IMR-90 (cell line): ENCODE measurements around the gene RAD23B. TPM values are rescaled to one million over a fixed set of nuclear protein-coding genes. Genes with fewer than 3 reads are reported as not detected.

Experiments used
- ATAC-seq: fragments of 200-7000 bp; cut with Tn5 transposase; 2 replicates; pipeline ENCODE4 v1.9.1; 2020; ENCODE audit warnings: low read depth, mild to moderate bottlenecking, moderate library complexity
- BruUV-seq: library from RNA; stranded (reverse); fragments of 400-500 nt; replicated peaks from 2 replicates; lab custom pipeline; 2021; lab: Mats Ljungman, UMichigan
- CTCF ChIA-PET: fragments of 300-600 bp; formaldehyde crosslinking; extraction: SDS; loops from one replicate; lab custom pipeline; 2021; ENCODE audit warnings: antibody characterized with exemption; lab: Yijun Ruan, JAX
- POLR2A ChIA-PET: fragments of 300-600 bp; sonication (Branson Sonifier 250); formaldehyde crosslinking; loops from one replicate; lab custom pipeline; 2022; ENCODE audit warnings: antibody characterized with exemption; ENCODE audit not compliant: unreplicated experiment; lab: Charles Lee
- DNase-seq: peaks from one replicate; pipeline ENCODE4 v3.0.0; 2013
- H2AFZ ChIP-seq: replicated peaks from 2 replicates; pipeline ENCODE3; 2013; ENCODE audit warnings: low read length, mild to moderate bottlenecking; ENCODE audit not compliant: poor library complexity
- H2AK5ac ChIP-seq: 2 replicates; pipeline ENCODE4 v1.6.1; 2013; ENCODE audit warnings: low read depth, low read length, inconsistent platforms
- H2AK9ac ChIP-seq: replicated peaks from 2 replicates; pipeline ENCODE3; 2013; ENCODE audit warnings: mild to moderate bottlenecking, low read depth, low read length, moderate library complexity; ENCODE audit not compliant: poor library complexity
- H2BK120ac ChIP-seq: 2 replicates; pipeline ENCODE4 v1.6.1; 2013; ENCODE audit warnings: low read depth, low read length, inconsistent platforms
- H2BK15ac ChIP-seq: 3 replicates; pipeline ENCODE4 v1.6.1; 2013; ENCODE audit warnings: low read depth, low read length, inconsistent platforms
- H2BK20ac ChIP-seq: 2 replicates; pipeline ENCODE4 v1.6.1; 2013; ENCODE audit warnings: low read depth, mild to moderate bottlenecking, inconsistent platforms, low read length, moderate library complexity
- H2BK5ac ChIP-seq: 2 replicates; pipeline ENCODE4 v1.6.1; 2013; ENCODE audit warnings: mild to moderate bottlenecking, low read depth, low read length, inconsistent platforms; ENCODE audit not compliant: poor library complexity, severe bottlenecking
- H3K14ac ChIP-seq: replicated peaks from 2 replicates; pipeline ENCODE4 v1.6.1; 2013; ENCODE audit warnings: low read depth, low read length, inconsistent platforms
- H3K18ac ChIP-seq: 2 replicates; pipeline ENCODE4 v1.6.1; 2013; ENCODE audit warnings: low read depth, low read length, control low read depth
- H3K23ac ChIP-seq: 2 replicates; pipeline ENCODE4 v1.6.1; 2013; ENCODE audit warnings: low read depth, low read length, inconsistent platforms
- H3K27ac ChIP-seq: 2 replicates; pipeline ENCODE4 v1.5.1; 2013; ENCODE audit warnings: mild to moderate bottlenecking, control low read depth, low read length; ENCODE audit not compliant: insufficient read depth
- H3K27me3 ChIP-seq: 2 replicates; pipeline ENCODE4 v1.6.1; 2013; ENCODE audit warnings: low read length; ENCODE audit not compliant: control insufficient read depth, insufficient read depth
- H3K36me3 ChIP-seq: 2 replicates; pipeline ENCODE4 v1.6.1; 2013; ENCODE audit warnings: low read length, mixed read lengths; ENCODE audit not compliant: control insufficient read depth, insufficient read depth
- H3K4ac ChIP-seq: 2 replicates; pipeline ENCODE4 v1.6.1; 2013; ENCODE audit warnings: low read depth, low read length, inconsistent platforms
- H3K4me1 ChIP-seq: 2 replicates; pipeline ENCODE4 v1.6.1; 2013; ENCODE audit warnings: low read length, mixed read lengths; ENCODE audit not compliant: control insufficient read depth, insufficient read depth
- H3K4me2 ChIP-seq: 2 replicates; pipeline ENCODE4 v1.6.1; 2013; ENCODE audit warnings: low read depth, mild to moderate bottlenecking, control low read depth, low read length, moderate library complexity
- H3K4me3 ChIP-seq: 2 replicates; pipeline ENCODE4 v1.5.1; 2013; ENCODE audit warnings: low read depth, mild to moderate bottlenecking, control low read depth, low read length, moderate library complexity; ENCODE audit not compliant: insufficient read depth
- H3K56ac ChIP-seq: 2 replicates; pipeline ENCODE4 v1.6.1; 2013; ENCODE audit warnings: low read length, inconsistent platforms; ENCODE audit not compliant: insufficient read depth; ENCODE audit errors: extremely low read depth
- H3K79me1 ChIP-seq, 2 experiments: 2 replicates each; pipeline ENCODE4 v1.6.1; 2013; ENCODE audit warnings: low read length in 2 of 2, inconsistent platforms in 1 of 2, low read depth in 1 of 2
- H3K9ac ChIP-seq: 2 replicates; pipeline ENCODE4 v1.6.1; 2013; ENCODE audit warnings: low read depth, low read length, control low read depth
- H3K9me1 ChIP-seq: 2 replicates; pipeline ENCODE4 v1.6.1; 2013; ENCODE audit warnings: low read length, inconsistent platforms; ENCODE audit not compliant: insufficient read depth
- H3K9me3 ChIP-seq: 2 replicates; pipeline ENCODE4 v1.6.1; 2013; ENCODE audit warnings: low read length; ENCODE audit not compliant: control insufficient read depth, insufficient read depth
- H4K20me1 ChIP-seq: 2 replicates; pipeline ENCODE4 v1.6.1; 2013; ENCODE audit warnings: low read length, inconsistent platforms; ENCODE audit not compliant: insufficient read depth
- H4K5ac ChIP-seq: 2 replicates; pipeline ENCODE4 v1.6.1; 2013; ENCODE audit warnings: mild to moderate bottlenecking, low read depth, low read length, control low read depth
- H4K8ac ChIP-seq, 2 experiments: 2 replicates each; pipeline ENCODE4 v1.6.1; 2013; ENCODE audit warnings: low read depth in 2 of 2, low read length in 2 of 2, control low read depth in 1 of 2, inconsistent platforms in 1 of 2
- H4K91ac ChIP-seq: 2 replicates; pipeline ENCODE4 v1.6.1; 2013; ENCODE audit warnings: low read depth, low read length, inconsistent platforms; ENCODE audit not compliant: insufficient read depth
- BHLHE40 ChIP-seq: fragments of 150-350 bp; IDR thresholded peaks from 2 replicates; pipeline ENCODE4 v1.6.1; 2016; ENCODE audit warnings: mild to moderate bottlenecking, low read depth, low read length
- CEBPB ChIP-seq: IDR thresholded peaks from 2 replicates; pipeline ENCODE4 v1.6.1; 2012; ENCODE audit warnings: low read depth, low read length, improper control_type of control experiment
- CHD1 ChIP-seq: IDR thresholded peaks from 2 replicates; pipeline ENCODE4 v1.6.1; 2012; ENCODE audit warnings: low read depth, low read length, improper control_type of control experiment
- CTCF ChIP-seq: conservative IDR thresholded peaks from 2 replicates; pipeline ENCODE4 v1.5.1; 2012; ENCODE audit warnings: mild to moderate bottlenecking, low read depth, low read length, improper control_type of control experiment
- MAZ ChIP-seq: IDR thresholded peaks from 2 replicates; pipeline ENCODE4 v1.6.1; 2012; ENCODE audit warnings: low read depth, mild to moderate bottlenecking, low read length, improper control_type of control experiment, moderate library complexity, borderline replicate concordance
- MXI1 ChIP-seq: IDR thresholded peaks from 2 replicates; pipeline ENCODE4 v1.6.1; 2012; ENCODE audit warnings: low read depth, mild to moderate bottlenecking, low read length, moderate library complexity, borderline replicate concordance
- NFE2L2 ChIP-seq: fragments of 150-350 bp; IDR thresholded peaks from 2 replicates; pipeline ENCODE4 v1.6.1; 2016; ENCODE audit warnings: low read depth, mild to moderate bottlenecking, low read length
- POLR2A ChIP-seq: IDR thresholded peaks from 2 replicates; pipeline ENCODE4 v1.6.1; 2012; ENCODE audit warnings: mild to moderate bottlenecking, low read depth, low read length
- RAD21 ChIP-seq: IDR thresholded peaks from 2 replicates; pipeline ENCODE4 v1.6.1; 2012; ENCODE audit warnings: low read length, improper control_type of control experiment
- RFX5 ChIP-seq: IDR thresholded peaks from 2 replicates; pipeline ENCODE4 v1.8.0; 2012; ENCODE audit warnings: low read depth, mild to moderate bottlenecking, low read length, moderate library complexity
- SMC3 ChIP-seq: fragments of 150-350 bp; IDR thresholded peaks from 2 replicates; pipeline ENCODE4 v1.6.1; 2016; ENCODE audit warnings: low read depth, mild to moderate bottlenecking, antibody characterized with exemption, low read length, moderate library complexity
- WGBS, 2 experiments: methylation state at CpG; one replicate each; pipeline versions ENCODE4 v1.1.5 to v1.1.7; 2013; ENCODE audit warnings: missing lambda C conversion rate in 2 of 2; ENCODE audit not compliant: insufficient read length in 1 of 2; ENCODE audit errors: extremely low coverage in 2 of 2; 5-methylcytosine and 5-hydroxymethylcytosine counted together
- dilution Hi-C: fragments of 300-500 bp; cut with HindIII; formaldehyde crosslinking; loops from one replicate; pipeline ENCODE4 v1.14.3; 2018; ENCODE audit warnings: low sequenced_read_pairs; ENCODE audit not compliant: unreplicated experiment
- in situ Hi-C: fragments of 300-500 bp; cut with MboI; formaldehyde crosslinking; loops from 3 replicates; pipeline ENCODE4 v1.14.3; 2019; ENCODE audit warnings: low sequenced_read_pairs, inconsistent platforms, mixed read lengths
- intact Hi-C: fragments of 100-400 bp; cut with micrococcal nuclease; formaldehyde crosslinking; loops from 2 replicates; pipeline ENCODE4 v1.10.0; 2022
- polyA plus RNA-seq, 3 experiments: library from polyadenylated mRNA; depleted of rRNA; stranded (reverse); fragments of >200 nt; gene quantifications; 2 replicates each; pipeline ENCODE4 v1.2.3, GENCODE V29; 2012; ENCODE audit warnings: low replicate concordance in 1 of 3
- total RNA-seq: library from RNA; depleted of rRNA; stranded (reverse); fragments of >200 nt; gene quantifications from 2 replicates; pipeline ENCODE4 v1.2.3, GENCODE V29; 2012

The RAD23B gene
- total and polyA plus RNA-seq, 2 of the 4 experiments (the other 2 are of a cell fraction), result 126 to 148 TPM

GRCh38 chr9:107273634-107274033 is 9.4 kb upstream of the RAD23B start:
- Histone ChIP-seq H3K4ac (peak overlapping the region; percentile 87), H3K9me1 (peaks cover 16% of the 10 kb centered on the region), H2BK15ac (peak overlapping the region; percentile 97; the same call in 2 of the 3 replicates), H3K4me3 (no peak overlapping the region), H3K14ac (peak overlapping the region; percentile 76), H3K27ac (peak overlapping the region; percentile 25; the same call in 1 of the 2 replicates), H3K9ac (no peak overlapping the region), H3K23ac (peak overlapping the region; percentile 6; the same call in 1 of the 2 replicates), H3K56ac (no peak overlapping the region), H2AK5ac (peak overlapping the region; percentile 24), H2AFZ (no peak overlapping the region), H3K79me1 (peaks cover 3 to 17% of the 10 kb centered on the region in 2 experiments; a peak in 3 of 4 replicates), H3K18ac (peak overlapping the region; percentile 95), H2BK5ac (peak overlapping the region; percentile 21), H3K9me3 (no peaks in the 10 kb centered on the region), H3K4me1 (peaks cover 32% of the 10 kb centered on the region), H4K20me1 (no peaks in the 10 kb centered on the region), H3K27me3 (no peaks in the 10 kb centered on the region), H2BK120ac (peak overlapping the region; percentile 52), H4K91ac (peak overlapping the region; percentile 79), H4K5ac (peak overlapping the region; percentile 91), H3K4me2 (no peak overlapping the region), H3K36me3 (no peaks in the 10 kb centered on the region), H2AK9ac (peak overlapping the region; percentile 7), H2BK20ac (peak overlapping the region; percentile 77), H4K8ac (peak overlapping the region; percentile 1 to 69)
- no peak for TF ChIP-seq MAZ
- TF ChIP-seq SMC3, result no peak
- TF ChIP-seq CHD1, result no peak
- no peak for TF ChIP-seq RFX5
- TF ChIP-seq MXI1, result no peak
- no peak for TF ChIP-seq RAD21
- no peak for TF ChIP-seq BHLHE40
- no peak for TF ChIP-seq CTCF
- no peak for TF ChIP-seq CEBPB
- no peak for TF ChIP-seq POLR2A
- no peak for TF ChIP-seq NFE2L2
- dilution Hi-C loops (no loop called here), in situ Hi-C loops (no loop called here), intact Hi-C loops (loop anchor here (2.0 kb wide), 1 partner anchor 21 kb away; no protein-coding TSS in a partner anchor)
- ChIA-PET CTCF (interaction anchor here (1.1 kb wide), 1 partner anchor 34 kb away, joined by 3 read pairs; no protein-coding TSS in a partner anchor), POLR2A (no interaction called here)
- no peak for ATAC-seq
- no TSS peak for BruUV-seq
- DNase-seq, result no peak
- WGBS, 2 experiments, result no CpG with 5 or more reads among the region's 4 CpGs
